Pancreas (tissue), 10 donors: ENCODE measurements around the gene ATG7. TPM values are rescaled to one million over a fixed set of nuclear protein-coding genes. Genes with fewer than 3 reads are reported as not detected.

Source experiments
- ATAC-seq, 4 donors: fragments of 200-7000 bp; cut with Tn5 transposase; one replicate each; pipeline versions ENCODE4 v1.8.0 to v1.9.1; 2020; ENCODE audit warnings: mild to moderate bottlenecking in 4 of 4, moderate library complexity in 4 of 4
- DNase-seq, 6 donors: peaks; one replicate each; pipeline ENCODE4 v3.0.0-alpha.2; 2020
- FAIRE-seq: peaks from 2 replicates; lab custom pipeline; 2012; peaks lifted over from hg19 to GRCh38; lab: Jason Lieb, UNC
- H3K27ac ChIP-seq, 4 donors: fragments of 200-600 bp; sonication (generic); 1 replicate in 3 of 4; 2 replicates in 1 of 4; pipeline versions ENCODE4 v1.5.0 to v1.8.0; 2020
- H3K27me3 ChIP-seq, 4 donors: fragments of 200-600 bp; one replicate each; pipeline ENCODE4 v1.8.0; 2021
- H3K36me3 ChIP-seq, 3 donors: fragments of 200-600 bp; sonication (generic) in 1 of 3; one replicate each; pipeline versions ENCODE4 v1.5.0 to v1.8.0; 2020 to 2021
- H3K4me1 ChIP-seq, 3 donors: fragments of 200-600 bp; one replicate each; pipeline ENCODE4 v1.8.0; 2021
- H3K4me3 ChIP-seq, 4 donors: fragments of 200-600 bp; sonication (generic) in 2 of 4; one replicate each; pipeline versions ENCODE4 v1.5.0 to v1.8.0; 2020 to 2021
- H3K9me3 ChIP-seq, 4 donors: fragments of 200-600 bp; one replicate each; pipeline ENCODE4 v1.8.0; 2021
- WGBS, 2 donors: extraction: QIAGEN DNeasy Blood & Tissue Kit; methylation state at CpG; one replicate each; pipeline ENCODE4 v1.1.7; 2013; 5-methylcytosine and 5-hydroxymethylcytosine counted together
- intact Hi-C, 3 donors: fragments of 100-400 bp; cut with DNase I; formaldehyde crosslinking; loops; one replicate each; pipeline versions ENCODE4 v1.11.1 to v1.14.2; 2022
- polyA plus RNA-seq, 2 donors: library from polyadenylated mRNA; stranded (reverse); fragments of 200-250 nt; gene quantifications; one replicate each; pipeline ENCODE4 v1.2.3, GENCODE V29; 2013
- total RNA-seq, 6 donors: library from RNA; stranded (reverse); fragmentation: NEBNext Ultra II Directional in 4 of 6; extraction: Animal tissue kit (Norgen Biotek cat#: 25700) in 4 of 6; gene quantifications; one replicate each; pipeline versions ENCODE4 v1.2.1 to v1.2.4, GENCODE V29; 2021 to 2023
- TF ChIP-seq, protein P1 (sequence below), 4 donors: fragments of 200-600 bp; sonication (generic) in 3 of 4; IDR thresholded peaks; one replicate each; pipeline versions ENCODE4 v1.5.0 to v1.8.0; 2021; ENCODE audit warnings: antibody characterized with exemption in 4 of 4
- donor health status: healthy with polysubstance abuse.
- donor health status: DM: no; HTN: no; CAD: no; lungs with moderate emphysema.
- donor health status: DM: no; HTN: no; CAD: no.
- donor health status: control.
- donor health status: control.
- donor health status: Bipolar disorder and iron deficiency.
- donor health status: DM: yes; HTN: yes; CAD: no.
- donor health status: DM: no; HTN: no; CAD: no.
- donor health status: DM: no; HTN: no; CAD: no.
- donor health status: DM: yes; HTN: yes; CAD: no.

The ATG7 gene
- total and polyA plus RNA-seq, 8 donors, result 5.1 to 28.0 (median 15.7) TPM

- intact Hi-C loops, result no loop called here
- H3K27me3 ChIP-seq, result no peaks in the 10 kb centered on the region
- ATAC-seq (no peak), DNase-seq (no peak), FAIRE-seq (no peak)
- H3K36me3 ChIP-seq, result peaks cover 0 to 9% (median 6%) of the 10 kb centered on the region in 3 donors
- no peak overlapping the region for H3K27ac ChIP-seq
- H3K4me3 ChIP-seq, result no peak overlapping the region
- no peaks in the 10 kb centered on the region for H3K4me1 ChIP-seq
- TF ChIP-seq, protein P1, sequence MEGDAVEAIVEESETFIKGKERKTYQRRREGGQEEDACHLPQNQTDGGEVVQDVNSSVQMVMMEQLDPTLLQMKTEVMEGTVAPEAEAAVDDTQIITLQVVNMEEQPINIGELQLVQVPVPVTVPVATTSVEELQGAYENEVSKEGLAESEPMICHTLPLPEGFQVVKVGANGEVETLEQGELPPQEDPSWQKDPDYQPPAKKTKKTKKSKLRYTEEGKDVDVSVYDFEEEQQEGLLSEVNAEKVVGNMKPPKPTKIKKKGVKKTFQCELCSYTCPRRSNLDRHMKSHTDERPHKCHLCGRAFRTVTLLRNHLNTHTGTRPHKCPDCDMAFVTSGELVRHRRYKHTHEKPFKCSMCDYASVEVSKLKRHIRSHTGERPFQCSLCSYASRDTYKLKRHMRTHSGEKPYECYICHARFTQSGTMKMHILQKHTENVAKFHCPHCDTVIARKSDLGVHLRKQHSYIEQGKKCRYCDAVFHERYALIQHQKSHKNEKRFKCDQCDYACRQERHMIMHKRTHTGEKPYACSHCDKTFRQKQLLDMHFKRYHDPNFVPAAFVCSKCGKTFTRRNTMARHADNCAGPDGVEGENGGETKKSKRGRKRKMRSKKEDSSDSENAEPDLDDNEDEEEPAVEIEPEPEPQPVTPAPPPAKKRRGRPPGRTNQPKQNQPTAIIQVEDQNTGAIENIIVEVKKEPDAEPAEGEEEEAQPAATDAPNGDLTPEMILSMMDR (IDR thresholded peaks at IDR 0.05), result no peak
- WGBS, 2 donors, result 84 to 85% methylated on average over 2 of the region's 2 CpGs
- no peaks in the 10 kb centered on the region for H3K9me3 ChIP-seq
These were observed 77.2 kb downstream of the ATG7 start for GRCh38 chr3:11349446-11349845.

- Histone ChIP-seq H3K27me3 (no peaks in the 10 kb centered on the region), H3K36me3 (peaks cover 0 to 9% (median 6%) of the 10 kb centered on the region in 3 donors), H3K27ac (no peak overlapping the region), H3K4me1 (no peaks in the 10 kb centered on the region), H3K4me3 (no peak overlapping the region), H3K9me3 (no peaks in the 10 kb centered on the region)
- DNase-seq (no peak), ATAC-seq (no peak), FAIRE-seq (no peak)
- WGBS, 2 donors, result 89 to 91% methylated on average over 2 of the region's 2 CpGs
- intact Hi-C loops, result no loop called here
- TF ChIP-seq, protein P1 (IDR thresholded peaks at IDR 0.05), result no peak
These were observed 78.2 kb downstream of the ATG7 start for GRCh38 chr3:11350374-11350773.

- no peak overlapping the region for H3K4me3 ChIP-seq
- TF ChIP-seq, protein P1 (IDR thresholded peaks at IDR 0.05), result no peak
- peaks cover 0 to 9% (median 6%) of the 10 kb centered on the region in 3 donors for H3K36me3 ChIP-seq
- H3K27me3 ChIP-seq, result no peaks in the 10 kb centered on the region
- DNase-seq (no peak), FAIRE-seq (no peak), ATAC-seq (no peak)
- no peak overlapping the region for H3K27ac ChIP-seq
- 95 to 97% methylated on average over 5 of the region's 5 CpGs for WGBS, 2 donors
- intact Hi-C loops, result no loop called here
- no peaks in the 10 kb centered on the region for H3K4me1 ChIP-seq
- H3K9me3 ChIP-seq, result no peaks in the 10 kb centered on the region
These were observed 79.3 kb downstream of the ATG7 start for GRCh38 chr3:11351451-11351850.

DNA sequence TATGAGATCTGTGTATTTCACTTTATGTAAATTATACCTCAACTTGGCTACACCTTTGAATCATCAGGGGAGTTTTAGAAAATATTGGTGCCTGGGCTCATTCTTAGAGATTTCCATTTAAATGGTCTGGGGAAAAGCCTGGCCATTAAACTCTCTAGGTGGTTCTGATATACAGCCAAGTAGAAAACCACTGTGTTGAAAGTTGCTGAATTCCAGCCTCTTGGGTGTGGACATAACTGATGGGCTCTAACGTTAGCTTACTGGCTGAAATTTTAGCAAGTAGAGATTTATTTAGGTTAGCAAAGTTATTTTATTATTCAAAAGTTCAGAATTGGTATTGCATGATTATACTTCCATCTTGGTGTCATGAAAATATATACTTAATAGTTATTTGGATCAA lies 84.1 kb downstream of the ATG7 start:
- Histone ChIP-seq H3K36me3 (peaks cover 0 to 11% (median 0%) of the 10 kb centered on the region in 3 donors), H3K4me1 (no peaks in the 10 kb centered on the region), H3K9me3 (no peaks in the 10 kb centered on the region), H3K4me3 (no peak overlapping the region), H3K27ac (no peak overlapping the region), H3K27me3 (no peaks in the 10 kb centered on the region)
- ATAC-seq (no peak), DNase-seq (no peak), FAIRE-seq (no peak)
- intact Hi-C loops, result no loop called here
- TF ChIP-seq, protein P1 (IDR thresholded peaks at IDR 0.05), result no peak
- WGBS, 2 donors, result 93 to 94% methylated on average over 1 of the region's 1 CpG

DNA sequence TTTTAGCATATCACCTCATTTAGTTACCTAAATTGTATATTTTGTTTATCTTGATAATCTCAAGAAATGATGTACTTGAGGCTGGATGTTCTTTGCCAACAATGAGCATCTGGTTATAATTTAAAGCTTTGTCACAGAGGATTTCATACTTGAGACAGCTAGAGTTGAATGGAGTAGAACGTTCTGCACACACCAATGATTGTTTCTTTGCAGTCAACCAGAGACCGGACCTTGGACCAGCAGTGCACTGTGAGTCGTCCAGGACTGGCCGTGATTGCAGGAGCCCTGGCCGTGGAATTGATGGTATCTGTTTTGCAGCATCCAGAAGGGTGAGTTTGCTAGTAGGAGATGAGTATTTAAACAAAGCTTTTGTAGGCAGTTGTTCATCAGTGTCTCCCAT lies 90.4 kb downstream of the ATG7 start:
- TF ChIP-seq, protein P1 (IDR thresholded peaks at IDR 0.05), result no peak
- no peak for FAIRE-seq
- no peak for ATAC-seq
- intact Hi-C loops, result no loop called here
- Histone ChIP-seq H3K9me3 (no peaks in the 10 kb centered on the region), H3K36me3 (peaks cover 0 to 23% (median 0%) of the 10 kb centered on the region in 3 donors), H3K4me1 (peaks cover 0 to 4% (median 0%) of the 10 kb centered on the region in 3 donors), H3K27me3 (no peaks in the 10 kb centered on the region), H3K27ac (no peak overlapping the region), H3K4me3 (no peak overlapping the region)
- no peak for DNase-seq
- 79 to 85% methylated on average over 5 of the region's 5 CpGs for WGBS, 2 donors
